Right lung (tissue), 5 donors: ENCODE measurements around the gene RAVER1. TPM values are rescaled to one million over a fixed set of nuclear protein-coding genes. Genes with fewer than 3 reads are reported as not detected.

Experiments used
- DNase-seq, 2 donors: peaks; one replicate each; pipeline ENCODE4 v3.0.0-alpha.2; 2013
- polyA plus RNA-seq, 5 donors: library from polyadenylated mRNA; unstranded; fragments of 120-200 nt; gene quantifications; one replicate each; pipeline versions ENCODE4 v1.2.1 to v1.2.3, GENCODE V29; 2013; ENCODE audit warnings: inconsistent platforms in 1 of 5, low replicate concordance in 1 of 5; ENCODE audit not compliant: insufficient read length in 5 of 5, insufficient read depth in 1 of 5

RAVER1 gene
- polyA plus RNA-seq, 5 donors, result 19.3 to 41.3 (median 24.8) TPM

- DNase-seq, result no peak
Observed at GRCh38 chr19:10271543-10272086, 61.7 kb downstream of the RAVER1 start.

- no peak for DNase-seq
Observed at GRCh38 chr19:10270616-10271394, 62.5 kb downstream of the RAVER1 start, which contains the start of gene ICAM1. ICAM1 (plus strand) TSS chr19:10271120; CDS start chr19:10271160, 40 bp downstream.

DNA sequence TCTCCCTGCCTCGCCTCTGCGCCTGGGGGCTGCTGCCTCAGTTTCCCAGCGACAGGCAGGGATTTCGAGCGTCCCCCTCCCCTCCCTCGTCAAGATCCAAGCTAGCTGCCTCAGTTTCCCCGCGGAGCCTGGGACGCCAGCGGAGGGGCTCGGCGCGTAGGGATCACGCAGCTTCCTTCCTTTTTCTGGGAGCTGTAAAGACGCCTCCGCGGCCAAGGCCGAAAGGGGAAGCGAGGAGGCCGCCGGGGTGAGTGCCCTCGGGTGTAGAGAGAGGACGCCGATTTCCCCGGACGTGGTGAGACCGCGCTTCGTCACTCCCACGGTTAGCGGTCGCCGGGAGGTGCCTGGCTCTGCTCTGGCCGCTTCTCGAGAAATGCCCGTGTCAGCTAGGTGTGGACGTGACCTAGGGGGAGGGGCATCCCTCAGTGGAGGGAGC is 63.1 kb downstream of the RAVER1 start:
- no peak for DNase-seq

DNA sequence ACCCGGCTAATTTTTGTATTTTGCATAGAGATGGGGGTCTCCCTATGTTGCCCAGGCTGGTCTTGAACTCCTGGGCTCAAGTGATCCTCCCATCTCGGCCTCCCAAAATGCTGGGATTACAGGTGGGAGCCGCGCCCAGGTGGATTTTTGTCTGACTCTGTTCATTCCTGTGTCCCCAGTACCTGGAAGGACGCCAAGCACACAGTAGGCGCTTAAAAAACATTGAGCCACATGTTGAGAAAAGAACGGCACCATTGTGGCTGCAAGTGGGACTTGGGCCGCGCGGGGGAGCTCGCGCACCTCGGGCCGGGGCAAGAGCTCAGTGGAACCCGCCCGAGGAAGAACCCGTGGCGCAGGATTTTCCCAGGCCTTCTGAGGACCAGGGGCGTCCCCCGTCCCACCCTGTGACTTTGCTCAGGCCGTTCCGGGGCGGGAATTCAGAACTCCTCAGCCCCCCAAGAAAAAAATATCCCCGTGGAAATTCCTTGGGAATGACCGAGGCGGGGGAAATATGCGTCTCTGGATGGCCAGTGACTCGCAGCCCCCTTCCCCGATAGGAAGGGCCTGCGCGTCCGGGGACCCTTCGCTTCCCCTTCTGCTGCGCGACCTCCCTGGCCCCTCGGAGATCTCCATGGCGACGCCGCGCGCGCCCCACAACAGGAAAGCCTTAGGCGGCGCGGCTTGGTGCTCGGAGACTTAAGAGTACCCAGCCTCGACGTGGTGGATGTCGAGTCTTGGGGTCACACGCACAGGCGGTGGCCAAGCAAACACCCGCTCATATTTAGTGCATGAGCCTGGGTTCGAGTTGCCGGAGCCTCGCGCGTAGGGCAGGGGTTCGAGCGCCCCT is 63.8 kb downstream of the RAVER1 start:
- peak in 1 of 2 donors; percentile 73 for DNase-seq

- no peak for DNase-seq
Observed at GRCh38 chr19:10268071-10268470, 65.3 kb downstream of the RAVER1 start.

GRCh38 chr19:10266706-10267105 is 66.6 kb downstream of the RAVER1 start:
- no peak for DNase-seq

Other genes starting within 250 kb of the RAVER1 start
- gene SHFL, start 247.2 kb downstream of the RAVER1 start, polyA plus RNA-seq, result 10 to 100 TPM; 28.6 to 38.7 (median 36.3) TPM
- gene ANGPTL6, start 230.9 kb downstream of the RAVER1 start, polyA plus RNA-seq, result 1 to 10 TPM; 1.0 to 3.0 (median 2.2) TPM
- gene PPAN, start 227.2 kb downstream of the RAVER1 start, polyA plus RNA-seq, result 10 to 100 TPM; 22.1 to 34.9 (median 24.0) TPM
- 10 to 100 TPM in 3 of 5 donors, 1 to 10 TPM in 2; 7.1 to 15.1 (median 10.9) TPM for gene P2RY11, start 221.8 kb downstream of the RAVER1 start, polyA plus RNA-seq
- gene EIF3G, start 213.6 kb downstream of the RAVER1 start, polyA plus RNA-seq, result 100 to 1,000 TPM; 154 to 238 (median 197) TPM
- gene DNMT1, start 138.6 kb downstream of the RAVER1 start, polyA plus RNA-seq, result 100 to 1,000 TPM; 126 to 142 (median 131) TPM
- 10 to 100 TPM; 31.6 to 49.2 (median 37.2) TPM for gene S1PR2, start 102.2 kb downstream of the RAVER1 start, polyA plus RNA-seq
- 10 to 100 TPM; 26.7 to 51.0 (median 30.5) TPM for gene MRPL4, start 81.3 kb downstream of the RAVER1 start, polyA plus RNA-seq
- gene ICAM1, start 62.4 kb downstream of the RAVER1 start, polyA plus RNA-seq, result 10 to 100 TPM; 14.2 to 25.1 (median 16.8) TPM
- 10 to 100 TPM; 10.1 to 25.3 (median 15.8) TPM for gene ICAM4, start 46.6 kb downstream of the RAVER1 start, polyA plus RNA-seq
- 10 to 100 TPM in 3 of 5 donors, 1 to 10 TPM in 2; 4.3 to 22.3 (median 12.6) TPM for gene ICAM5, start 43.6 kb downstream of the RAVER1 start, polyA plus RNA-seq
- 10 to 100 TPM in 1 of 5 donors, 1 to 10 TPM in 4; 5.1 to 12.8 (median 8.4) TPM for gene ZGLP1, start 23.7 kb downstream of the RAVER1 start, polyA plus RNA-seq
- gene FDX2, start 17.5 kb downstream of the RAVER1 start, polyA plus RNA-seq, result 10 to 100 TPM; 15.3 to 27.2 (median 19.3) TPM
- 10 to 100 TPM in 3 of 5 donors, 1 to 10 TPM in 2; 9.3 to 17.6 (median 10.6) TPM for gene ICAM3, start 6.1 kb upstream of the RAVER1 start, polyA plus RNA-seq
- gene TYK2, start 47.0 kb upstream of the RAVER1 start, polyA plus RNA-seq, result 100 to 1,000 TPM; 112 to 162 (median 149) TPM
- 100 to 1,000 TPM; 147 to 223 (median 164) TPM for gene CDC37, start 70.0 kb upstream of the RAVER1 start, polyA plus RNA-seq
- gene PDE4A, start 87.0 kb upstream of the RAVER1 start, polyA plus RNA-seq, result 10 to 100 TPM in 1 of 5 donors, 1 to 10 TPM in 4; 3.7 to 10.1 (median 8.7) TPM
- gene KEAP1, start 169.8 kb upstream of the RAVER1 start, polyA plus RNA-seq, result 10 to 100 TPM; 66.3 to 78.0 (median 76.7) TPM
- under 1 TPM; 0.41 to 0.87 (median 0.65) TPM for gene S1PR5, start 183.9 kb upstream of the RAVER1 start, polyA plus RNA-seq
- 10 to 100 TPM; 15.1 to 23.5 (median 19.9) TPM for gene ATG4D, start 210.4 kb upstream of the RAVER1 start, polyA plus RNA-seq
- 10 to 100 TPM; 25.4 to 38.2 (median 32.8) TPM for gene KRI1, start 232.5 kb upstream of the RAVER1 start, polyA plus RNA-seq
- gene CDKN2D, start 235.4 kb upstream of the RAVER1 start, polyA plus RNA-seq, result 10 to 100 TPM; 10.3 to 13.7 (median 11.4) TPM